DOHH2 (cell line): ENCODE measurements around the gene FGF5.

ENCODE experiments used
- CTCF ChIP-seq: fragments of 200-600 bp; sonication (generic); IDR thresholded peaks from one replicate; pipeline ENCODE4 v1.5.1; 2014; ENCODE audit warnings: antibody characterized with exemption, mild to moderate bottlenecking, low read depth, low read length; ENCODE audit not compliant: poor library complexity, severe bottlenecking
- EZH2phosphoT487 ChIP-seq: fragments of 200-600 bp; sonication (generic); IDR thresholded peaks from 2 replicates; pipeline ENCODE4 v1.6.1; 2017; ENCODE audit warnings: borderline replicate concordance, mild to moderate bottlenecking, antibody characterized with exemption, low read length, moderate library complexity, mixed read lengths

- TF ChIP-seq EZH2phosphoT487 (no peak), CTCF (no peak)
Measured at GRCh38 chr4:80268081-80268823, 1.8 kb downstream of the FGF5 start.
